ENCODE measurements around the gene DGKB. TPM values are rescaled to one million over a fixed set of nuclear protein-coding genes. Genes with fewer than 3 reads are reported as not detected.

DGKB gene
- polyA plus RNA-seq, 1 donor (not counting 4 experiments of a cell fraction or from before 2014, with no cell fraction given) = 0.01 TPM

GRCh38 chr7:14854471-14854870 is 48.1 kb downstream of the DGKB start:
- Histone ChIP-seq H3K79me2 (ENCODE audit: control insufficient read depth, insufficient read depth, low read length) (no peaks in the 10 kb centered on the region), H3K27me3 (ENCODE audit: control insufficient read depth, extremely low read depth, insufficient read depth, low read length) (no peaks in the 10 kb centered on the region), H3K36me3 (ENCODE audit: control insufficient read depth in 2 of 2, extremely low read depth in 1 of 2, insufficient read depth in 2 of 2, low read length in 2 of 2) (no peaks in the 10 kb centered on the region), H3K9ac (ENCODE audit: control insufficient read depth, extremely low read depth, insufficient read depth, low read length) (no peak overlapping the region), H3K4me2 (ENCODE audit: control insufficient read depth, extremely low read depth, insufficient read depth, low read depth, low read length) (no peak overlapping the region), H4K20me1 (ENCODE audit: control insufficient read depth, extremely low read depth, insufficient read depth, low read length) (no peaks in the 10 kb centered on the region), H2AFZ (ENCODE audit: control insufficient read depth, low read length) (no peak overlapping the region), H3K4me1 (ENCODE audit: control insufficient read depth, extremely low read depth, insufficient read depth, low read length) (no peaks in the 10 kb centered on the region), H3K9me3 (ENCODE audit: control insufficient read depth, low read depth, low read length) (no peaks in the 10 kb centered on the region), H3K4me3 (ENCODE audit: control insufficient read depth in 2 of 3, extremely low read depth in 1 of 3, insufficient read depth in 2 of 3, low read depth in 1 of 3, low read length in 3 of 3) (no peak overlapping the region), H3K27ac (ENCODE audit: control insufficient read depth, insufficient read depth, low read length) (no peak overlapping the region), H3K9me1 (ENCODE audit: control insufficient read depth, extremely low read depth, insufficient read depth, low read length) (no peaks in the 10 kb centered on the region)
- FAIRE-seq = no peak
- dilution Hi-C loops (cut with MboI; ENCODE audit: extremely low pct_ligation_motif_present, low sequenced_read_pairs) = no loop called here
- DNase-seq (ENCODE audit: low read depth, low spot score) = no peak
- TF ChIP-seq, protein P1, sequence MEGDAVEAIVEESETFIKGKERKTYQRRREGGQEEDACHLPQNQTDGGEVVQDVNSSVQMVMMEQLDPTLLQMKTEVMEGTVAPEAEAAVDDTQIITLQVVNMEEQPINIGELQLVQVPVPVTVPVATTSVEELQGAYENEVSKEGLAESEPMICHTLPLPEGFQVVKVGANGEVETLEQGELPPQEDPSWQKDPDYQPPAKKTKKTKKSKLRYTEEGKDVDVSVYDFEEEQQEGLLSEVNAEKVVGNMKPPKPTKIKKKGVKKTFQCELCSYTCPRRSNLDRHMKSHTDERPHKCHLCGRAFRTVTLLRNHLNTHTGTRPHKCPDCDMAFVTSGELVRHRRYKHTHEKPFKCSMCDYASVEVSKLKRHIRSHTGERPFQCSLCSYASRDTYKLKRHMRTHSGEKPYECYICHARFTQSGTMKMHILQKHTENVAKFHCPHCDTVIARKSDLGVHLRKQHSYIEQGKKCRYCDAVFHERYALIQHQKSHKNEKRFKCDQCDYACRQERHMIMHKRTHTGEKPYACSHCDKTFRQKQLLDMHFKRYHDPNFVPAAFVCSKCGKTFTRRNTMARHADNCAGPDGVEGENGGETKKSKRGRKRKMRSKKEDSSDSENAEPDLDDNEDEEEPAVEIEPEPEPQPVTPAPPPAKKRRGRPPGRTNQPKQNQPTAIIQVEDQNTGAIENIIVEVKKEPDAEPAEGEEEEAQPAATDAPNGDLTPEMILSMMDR (optimal IDR thresholded peaks at IDR 0.05 in 1 of 3, IDR thresholded peaks at IDR 0.05 in 1 of 3, conservative IDR thresholded peaks at IDR 0.05 in 1 of 3; ENCODE audit: extremely low read depth in 1 of 3, insufficient read depth in 2 of 3, low read length in 3 of 3) = no peak
- TF ChIP-seq EZH2 (IDR thresholded peaks at IDR 0.05; ENCODE audit: low read length) = no peak

- H3K4me3 ChIP-seq (ENCODE audit: control insufficient read depth in 2 of 3, extremely low read depth in 1 of 3, insufficient read depth in 2 of 3, low read depth in 1 of 3, low read length in 3 of 3) = no peak overlapping the region
- no peaks in the 10 kb centered on the region for H4K20me1 ChIP-seq (ENCODE audit: control insufficient read depth, extremely low read depth, insufficient read depth, low read length)
- dilution Hi-C loops (cut with MboI; ENCODE audit: extremely low pct_ligation_motif_present, low sequenced_read_pairs) = no loop called here
- no peak overlapping the region for H3K27ac ChIP-seq (ENCODE audit: control insufficient read depth, insufficient read depth, low read length)
- H3K9me1 ChIP-seq (ENCODE audit: control insufficient read depth, extremely low read depth, insufficient read depth, low read length) = no peaks in the 10 kb centered on the region
- FAIRE-seq (no peak), DNase-seq (ENCODE audit: low read depth, low spot score) (no peak)
- H3K79me2 ChIP-seq (ENCODE audit: control insufficient read depth, insufficient read depth, low read length) = no peaks in the 10 kb centered on the region
- H2AFZ ChIP-seq (ENCODE audit: control insufficient read depth, low read length) = no peak overlapping the region
- H3K27me3 ChIP-seq (ENCODE audit: control insufficient read depth, extremely low read depth, insufficient read depth, low read length) = no peaks in the 10 kb centered on the region
- no peaks in the 10 kb centered on the region for H3K4me1 ChIP-seq (ENCODE audit: control insufficient read depth, extremely low read depth, insufficient read depth, low read length)
- H3K4me2 ChIP-seq (ENCODE audit: control insufficient read depth, extremely low read depth, insufficient read depth, low read depth, low read length) = no peak overlapping the region
- no peaks in the 10 kb centered on the region for H3K36me3 ChIP-seq (ENCODE audit: control insufficient read depth in 2 of 2, extremely low read depth in 1 of 2, insufficient read depth in 2 of 2, low read length in 2 of 2)
- H3K9ac ChIP-seq (ENCODE audit: control insufficient read depth, extremely low read depth, insufficient read depth, low read length) = no peak overlapping the region
- H3K9me3 ChIP-seq (ENCODE audit: control insufficient read depth, low read depth, low read length) = no peaks in the 10 kb centered on the region
- TF ChIP-seq EZH2 (IDR thresholded peaks at IDR 0.05; ENCODE audit: low read length) = no peak
- TF ChIP-seq, protein P1 (optimal IDR thresholded peaks at IDR 0.05 in 1 of 3, IDR thresholded peaks at IDR 0.05 in 1 of 3, conservative IDR thresholded peaks at IDR 0.05 in 1 of 3; ENCODE audit: extremely low read depth in 1 of 3, insufficient read depth in 2 of 3, low read length in 3 of 3) = no peak
These were observed 50.9 kb downstream of the DGKB start for GRCh38 chr7:14851610-14852009.

Measured in keratinocyte (primary cell).